Activated CD8-positive, alpha-beta memory T cell treated with anti-CD3 and anti-CD28 coated beads for 36 hours (primary cell): ENCODE measurements around the gene SLC46A3. TPM values are rescaled to one million over a fixed set of nuclear protein-coding genes. Genes with fewer than 3 reads are reported as not detected.

Source experiments
- CTCF ChIA-PET: fragments of 350-600 bp; sonication (Branson Sonifier 250); formaldehyde crosslinking; loops from one replicate; lab custom pipeline; 2021; ENCODE audit warnings: antibody characterized with exemption; lab: Charles Lee
- POLR2A ChIA-PET: fragments of 350-600 bp; sonication (Branson Sonifier 250); formaldehyde crosslinking; loops from one replicate; lab custom pipeline; 2021; ENCODE audit warnings: antibody characterized with exemption; lab: Charles Lee
- total RNA-seq, 2 experiments: library from RNA; stranded (reverse); gene quantifications; one replicate each; pipeline ENCODE4 v1.2.3, GENCODE V29; 2021

Gene SLC46A3
- total RNA-seq, 2 experiments from 2014 or later, result 3.4 to 3.8 TPM

DNA sequence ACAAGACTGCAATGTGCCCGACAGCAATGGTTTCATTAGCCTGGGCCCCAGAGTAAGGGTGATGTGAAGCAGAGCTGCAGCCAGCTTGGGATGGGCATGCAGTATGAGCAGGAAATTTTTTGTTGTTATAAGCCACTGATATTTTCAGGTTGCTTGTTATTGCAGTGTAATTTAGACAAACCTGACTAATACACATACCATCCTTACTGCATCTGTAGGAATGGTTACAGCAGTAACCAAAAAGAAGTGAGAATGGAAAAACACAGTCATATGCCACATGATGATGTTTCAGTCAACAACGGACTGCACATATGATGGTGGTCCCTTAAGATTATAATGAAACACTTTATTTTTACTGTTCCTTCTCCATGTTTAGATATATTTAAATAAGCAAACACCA, 68.5 kb downstream of the SLC46A3 start:
- ChIA-PET CTCF (no interaction called here), POLR2A (no interaction called here)

Other genes starting within 250 kb of the SLC46A3 start
- 1 to 10 TPM; 2.5 to 2.7 TPM for gene FLT1, start 223.8 kb downstream of the SLC46A3 start, total RNA-seq
- 100 to 1,000 TPM; 124 to 127 TPM for gene POMP, start 59.8 kb downstream of the SLC46A3 start, total RNA-seq
- gene MTUS2, start 101.4 kb upstream of the SLC46A3 start, total RNA-seq, result not detected